Chondrocyte (in vitro differentiated cells): ENCODE data around the gene RNF207. TPM values are rescaled to one million over a fixed set of nuclear protein-coding genes. Genes with fewer than 3 reads are reported as not detected.

ENCODE experiments used
- DNase-seq: peaks from one replicate; pipeline ENCODE4 v3.0.0; 2021; ENCODE audit warnings: mixed read lengths, low spot score
- H3K27ac Mint-ChIP-seq: one replicate; pipeline ENCODE4 v1.8.0; 2021; ENCODE audit warnings: mild to moderate bottlenecking, moderate library complexity, mixed read lengths; ENCODE audit not compliant: unreplicated experiment
- H3K27me3 Mint-ChIP-seq: 2 replicates; pipeline ENCODE4 v1.8.0; 2021; ENCODE audit warnings: low read depth, mixed read lengths
- H3K36me3 Mint-ChIP-seq: 2 replicates; pipeline ENCODE4 v1.8.0; 2021; ENCODE audit warnings: low read depth, mixed read lengths
- H3K4me1 Mint-ChIP-seq: 2 replicates; pipeline ENCODE4 v1.8.0; 2021; ENCODE audit warnings: low read depth, mild to moderate bottlenecking, mixed read lengths
- H3K4me3 Mint-ChIP-seq: one replicate; pipeline ENCODE4 v1.8.0; 2021; ENCODE audit warnings: mild to moderate bottlenecking, moderate library complexity, mixed read lengths; ENCODE audit not compliant: unreplicated experiment
- H3K9me3 Mint-ChIP-seq: 2 replicates; pipeline ENCODE4 v1.8.0; 2021; ENCODE audit warnings: low read depth, mixed read lengths
- total RNA-seq: library from RNA; stranded (reverse); gene quantifications from 3 replicates; pipeline ENCODE4 v1.2.1, GENCODE V29; 2021
- TF ChIP-seq, protein P1 (sequence below): fragments of 200-600 bp; sonication (generic); IDR thresholded peaks from 2 replicates; pipeline ENCODE4 v1.5.0; 2021; ENCODE audit warnings: antibody characterized with exemption, mild to moderate bottlenecking, moderate library complexity

The RNF207 gene
- total RNA-seq, 1 donor from 2014 or later, result 19.9 TPM

DNA sequence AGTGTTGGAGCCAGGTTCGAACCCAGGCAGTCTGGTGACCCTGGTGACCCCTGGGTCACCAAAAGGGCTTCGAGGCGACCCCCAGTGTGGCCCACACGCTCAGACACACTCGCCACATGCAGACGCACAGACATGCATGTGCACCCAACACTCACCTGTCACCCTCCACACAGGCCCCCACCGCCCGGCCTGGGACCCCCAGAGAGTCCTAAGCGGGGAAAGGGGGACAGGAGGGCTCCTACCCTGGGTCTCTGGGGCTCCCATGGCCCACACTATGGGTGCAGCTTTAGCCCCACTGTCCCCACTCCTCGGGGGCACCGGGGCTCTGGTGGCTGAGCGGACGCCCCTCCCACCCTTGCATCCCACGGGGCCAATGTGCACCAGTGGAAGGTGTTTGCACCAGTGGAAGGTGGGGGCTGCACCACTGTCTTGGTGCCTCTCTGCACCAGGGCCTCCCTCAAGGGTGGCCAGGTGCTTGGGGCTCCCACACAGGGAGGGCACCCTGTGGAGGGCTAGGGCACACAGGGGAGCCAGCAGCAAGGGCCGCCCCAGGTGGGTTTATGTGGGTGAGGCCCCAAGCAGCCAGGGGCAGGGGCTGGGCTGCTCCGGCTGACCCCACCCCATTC is 35.7 kb upstream of the RNF207 start:
- H3K27me3 Mint-ChIP-seq, result peaks cover 31% of the 10 kb centered on the region
- TF ChIP-seq, protein P1, sequence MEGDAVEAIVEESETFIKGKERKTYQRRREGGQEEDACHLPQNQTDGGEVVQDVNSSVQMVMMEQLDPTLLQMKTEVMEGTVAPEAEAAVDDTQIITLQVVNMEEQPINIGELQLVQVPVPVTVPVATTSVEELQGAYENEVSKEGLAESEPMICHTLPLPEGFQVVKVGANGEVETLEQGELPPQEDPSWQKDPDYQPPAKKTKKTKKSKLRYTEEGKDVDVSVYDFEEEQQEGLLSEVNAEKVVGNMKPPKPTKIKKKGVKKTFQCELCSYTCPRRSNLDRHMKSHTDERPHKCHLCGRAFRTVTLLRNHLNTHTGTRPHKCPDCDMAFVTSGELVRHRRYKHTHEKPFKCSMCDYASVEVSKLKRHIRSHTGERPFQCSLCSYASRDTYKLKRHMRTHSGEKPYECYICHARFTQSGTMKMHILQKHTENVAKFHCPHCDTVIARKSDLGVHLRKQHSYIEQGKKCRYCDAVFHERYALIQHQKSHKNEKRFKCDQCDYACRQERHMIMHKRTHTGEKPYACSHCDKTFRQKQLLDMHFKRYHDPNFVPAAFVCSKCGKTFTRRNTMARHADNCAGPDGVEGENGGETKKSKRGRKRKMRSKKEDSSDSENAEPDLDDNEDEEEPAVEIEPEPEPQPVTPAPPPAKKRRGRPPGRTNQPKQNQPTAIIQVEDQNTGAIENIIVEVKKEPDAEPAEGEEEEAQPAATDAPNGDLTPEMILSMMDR, result no peak
- no peak overlapping the region for H3K27ac Mint-ChIP-seq
- no peak overlapping the region for H3K4me3 Mint-ChIP-seq
- DNase-seq, result no peak
- H3K4me1 Mint-ChIP-seq, result no peaks in the 10 kb centered on the region
- H3K36me3 Mint-ChIP-seq, result no peaks in the 10 kb centered on the region
- H3K9me3 Mint-ChIP-seq, result no peaks in the 10 kb centered on the region

DNA sequence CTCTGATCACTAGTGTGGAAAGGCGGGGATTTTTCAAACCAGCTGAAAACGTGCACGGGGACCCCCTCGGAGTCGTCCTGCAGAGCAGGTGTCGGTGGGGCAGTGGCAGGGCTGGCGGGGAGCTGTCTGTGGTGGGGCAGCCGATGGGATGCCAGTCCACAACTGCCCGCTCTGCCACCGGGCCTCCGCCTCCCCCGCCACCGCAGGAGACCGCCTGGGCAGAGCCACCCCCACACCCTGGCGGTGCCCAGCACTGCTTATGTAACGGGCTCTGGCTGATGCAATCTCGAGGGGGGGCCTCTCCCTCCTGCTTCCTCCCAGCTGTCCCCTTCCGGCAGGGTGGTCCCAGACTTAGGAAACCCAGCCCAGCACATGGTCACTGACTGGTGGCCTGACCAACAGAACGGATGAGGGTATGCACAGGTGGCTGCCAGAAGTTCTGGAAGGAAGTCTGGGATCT is 35.1 kb upstream of the RNF207 start:
- no peak overlapping the region for H3K4me3 Mint-ChIP-seq
- no peaks in the 10 kb centered on the region for H3K36me3 Mint-ChIP-seq
- H3K4me1 Mint-ChIP-seq, result no peaks in the 10 kb centered on the region
- TF ChIP-seq, protein P1, result no peak
- H3K27me3 Mint-ChIP-seq, result peaks cover 31% of the 10 kb centered on the region
- H3K9me3 Mint-ChIP-seq, result no peaks in the 10 kb centered on the region
- no peak overlapping the region for H3K27ac Mint-ChIP-seq
- DNase-seq, result no peak

DNA sequence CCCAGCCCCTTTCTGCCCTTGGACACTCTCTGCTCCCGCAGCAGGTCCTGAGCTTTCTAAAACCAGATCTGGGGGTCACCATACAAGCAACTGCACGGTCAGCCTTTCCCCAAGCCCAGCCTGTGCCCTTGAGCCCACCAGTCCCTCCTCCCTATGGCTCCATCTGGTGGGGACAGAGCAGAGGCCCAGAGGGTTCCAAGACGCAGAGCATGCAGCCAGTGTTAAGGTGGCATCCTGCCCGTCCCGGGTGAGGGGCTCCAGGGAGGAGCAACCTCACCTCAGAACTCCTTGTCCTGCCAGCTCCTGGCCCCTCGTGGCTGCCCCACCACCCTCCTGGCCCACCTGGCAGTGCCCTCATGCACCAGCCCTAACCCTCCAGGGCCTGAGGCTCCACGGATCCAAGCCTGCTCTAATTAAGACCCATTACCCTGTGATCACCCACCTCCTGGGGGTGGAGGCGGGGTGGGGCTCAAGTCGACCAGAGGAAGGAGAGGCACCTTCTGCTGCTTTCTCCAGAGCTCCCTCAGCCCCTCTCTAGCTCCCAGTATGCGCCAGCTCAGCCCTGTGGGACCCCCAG is 34.3 kb upstream of the RNF207 start:
- DNase-seq, result no peak
- TF ChIP-seq, protein P1, result peak; percentile 68
- H3K27me3 Mint-ChIP-seq, result peaks cover 31% of the 10 kb centered on the region
- no peaks in the 10 kb centered on the region for H3K9me3 Mint-ChIP-seq
- no peak overlapping the region for H3K27ac Mint-ChIP-seq
- H3K4me3 Mint-ChIP-seq, result no peak overlapping the region
- no peaks in the 10 kb centered on the region for H3K36me3 Mint-ChIP-seq
- no peaks in the 10 kb centered on the region for H3K4me1 Mint-ChIP-seq

DNA sequence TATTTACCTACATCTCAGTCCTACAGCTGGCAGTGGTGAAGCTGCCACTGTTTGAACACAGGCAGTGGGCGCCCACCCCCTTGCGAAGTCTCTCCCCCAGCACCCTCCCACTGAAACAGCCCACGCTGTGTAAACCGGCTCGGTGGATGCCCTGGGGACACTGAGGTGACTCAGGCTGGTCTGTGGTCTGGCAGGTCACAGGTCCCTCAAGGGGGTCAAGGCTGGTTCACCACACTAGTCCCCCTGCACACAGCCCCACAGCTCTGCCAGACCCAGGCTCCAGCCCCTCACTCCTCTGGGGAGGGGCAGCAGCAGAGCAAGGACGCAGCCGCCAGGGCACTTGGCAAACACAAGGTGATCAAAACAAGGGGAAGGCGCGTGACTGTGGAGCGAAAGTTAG is 33.4 kb upstream of the RNF207 start:
- Mint-ChIP-seq H3K36me3 (no peaks in the 10 kb centered on the region), H3K27ac (no peak overlapping the region), H3K4me3 (no peak overlapping the region), H3K4me1 (no peaks in the 10 kb centered on the region), H3K9me3 (no peaks in the 10 kb centered on the region), H3K27me3 (peaks cover 31% of the 10 kb centered on the region)
- DNase-seq, result no peak
- TF ChIP-seq, protein P1, result no peak

DNA sequence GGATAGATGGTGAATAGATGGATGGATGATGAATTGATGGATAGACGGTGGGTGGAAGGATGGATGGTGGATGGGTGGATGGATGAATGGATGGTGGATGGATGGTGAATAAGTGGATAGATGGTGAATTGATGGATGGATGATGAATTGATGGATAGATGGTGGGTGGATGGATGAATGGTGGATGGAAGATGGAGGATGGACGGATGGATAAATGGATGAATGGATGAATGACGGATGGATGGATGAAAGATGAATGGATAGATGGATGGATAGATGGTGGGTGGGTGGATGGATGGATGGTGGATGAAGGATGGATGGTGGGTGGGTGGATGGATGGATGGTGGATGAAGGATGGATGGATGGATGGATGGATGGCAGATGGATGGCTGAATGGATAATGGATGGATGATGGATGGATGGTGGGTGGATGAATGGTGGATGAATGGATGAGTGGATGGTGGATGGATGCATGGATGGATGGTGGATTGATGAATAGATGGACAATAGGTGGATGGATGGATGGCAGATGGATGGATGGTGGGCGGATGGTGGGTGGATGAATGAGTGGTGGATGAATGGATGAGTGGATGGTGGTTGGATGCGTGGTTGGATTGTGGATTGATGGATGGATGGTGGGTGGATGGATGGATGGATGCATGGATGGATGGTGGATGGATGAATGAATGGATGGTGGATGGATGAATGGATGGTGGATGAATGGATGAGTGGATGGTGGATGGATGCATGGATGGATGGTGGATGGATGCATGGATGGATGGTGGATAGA is 31.1 kb upstream of the RNF207 start:
- no peak overlapping the region for H3K4me3 Mint-ChIP-seq
- TF ChIP-seq, protein P1, result no peak
- H3K27me3 Mint-ChIP-seq, result peaks cover 25% of the 10 kb centered on the region
- no peak for DNase-seq
- no peak overlapping the region for H3K27ac Mint-ChIP-seq
- peaks cover 4% of the 10 kb centered on the region for H3K4me1 Mint-ChIP-seq
- no peaks in the 10 kb centered on the region for H3K9me3 Mint-ChIP-seq
- H3K36me3 Mint-ChIP-seq, result no peaks in the 10 kb centered on the region
